NCI-H2107 treated with DMSO at 0.1 percent for 48 hours (cell line): ENCODE results near the gene RMC1.

Experiments used
- DNase-seq: peaks from one replicate; lab custom pipeline; 2025; ENCODE audit not compliant: unreplicated experiment; lab: John Stamatoyannopoulos, UW

Gene RMC1

DNA sequence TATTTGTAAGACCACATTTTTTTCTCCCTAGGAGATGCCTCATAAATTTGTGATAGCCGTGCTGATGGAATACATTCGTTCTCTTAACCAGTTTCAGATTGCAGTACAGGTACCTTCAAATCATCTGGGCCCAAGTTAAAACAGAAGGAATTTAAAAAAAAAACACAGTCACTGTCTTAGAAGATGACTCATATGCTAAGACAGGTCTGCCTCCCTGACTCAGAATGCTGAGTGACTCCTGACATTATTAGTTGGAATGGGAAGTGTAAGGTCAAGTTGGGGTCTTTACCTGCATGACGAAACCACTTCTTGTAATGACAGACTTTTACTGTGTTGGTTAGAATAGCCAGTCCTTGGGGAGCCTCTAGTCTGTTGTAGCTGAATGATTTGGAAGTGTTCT lies 26.3 kb downstream of the RMC1 start:
- DNase-seq, result no peak

GRCh38 chr18:23530195-23530594 lies 26.9 kb downstream of the RMC1 start:
- no peak for DNase-seq

- DNase-seq, result no peak
Observed at GRCh38 chr18:23531912-23532311, 28.6 kb downstream of the RMC1 start.

- no peak for DNase-seq
Observed at GRCh38 chr18:23532848-23533247, 29.5 kb downstream of the RMC1 start.

DNA sequence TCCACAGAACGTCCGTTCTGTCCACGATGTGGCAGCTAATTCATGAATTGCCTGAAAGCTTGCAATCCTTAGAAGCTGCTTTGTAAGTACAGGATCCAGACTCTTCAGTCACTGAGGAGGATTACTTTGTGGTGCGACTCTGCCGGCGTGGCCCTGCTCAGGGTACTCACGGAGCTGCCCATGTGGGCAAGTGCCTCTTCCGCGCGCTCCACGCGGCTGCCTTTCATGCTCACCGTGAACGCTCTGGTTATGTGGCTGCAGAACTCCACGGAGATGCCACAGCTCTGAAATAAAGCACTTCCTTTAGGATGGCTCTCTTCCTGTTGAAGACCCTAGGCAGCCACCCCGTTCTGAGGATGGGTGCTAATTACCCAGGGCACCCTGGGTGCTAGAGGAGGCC lies 31.0 kb downstream of the RMC1 start:
- DNase-seq, result no peak

DNA sequence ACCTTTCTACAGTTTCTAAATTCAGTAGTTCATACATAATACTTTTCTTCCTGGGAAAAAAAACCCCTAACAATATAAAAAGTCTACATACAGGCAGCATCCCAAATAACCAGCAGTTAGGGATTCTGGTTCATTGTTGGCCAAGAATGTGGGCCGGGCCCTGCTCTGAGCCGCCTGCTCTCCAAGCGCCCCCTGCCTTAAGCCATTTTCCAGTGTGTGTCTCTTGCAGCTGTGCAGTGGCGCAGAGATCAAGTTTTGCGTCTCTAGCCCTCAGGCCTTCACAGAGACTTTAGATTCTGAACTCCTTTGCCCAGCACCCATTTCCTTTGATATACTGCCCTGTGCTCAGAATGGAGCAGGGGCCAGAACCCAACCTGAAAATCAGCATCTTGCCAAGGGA lies 32.9 kb downstream of the RMC1 start:
- no peak for DNase-seq

DNA sequence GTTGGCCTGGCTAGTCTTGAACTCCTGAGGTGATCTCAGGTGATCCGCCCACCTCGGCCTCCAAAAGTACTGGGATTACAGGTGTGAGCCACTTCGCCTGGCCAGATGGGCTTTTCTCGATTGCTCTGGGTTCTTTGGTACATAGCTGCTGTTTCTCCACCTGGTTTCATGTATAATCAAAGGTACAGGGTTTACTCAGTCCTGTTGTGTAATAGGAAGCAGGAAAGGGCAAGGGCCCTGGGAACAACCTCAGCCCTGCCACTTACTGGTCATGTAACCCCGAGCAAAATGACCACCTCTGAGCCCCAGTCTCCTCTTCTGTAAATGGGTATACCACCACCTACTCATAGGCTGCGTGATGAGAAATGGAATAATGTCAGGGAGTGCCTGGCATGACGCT lies 34.0 kb downstream of the RMC1 start:
- no peak for DNase-seq

GRCh38 chr18:23538001-23538400 lies 34.7 kb downstream of the RMC1 start:
- no peak for DNase-seq

DNA sequence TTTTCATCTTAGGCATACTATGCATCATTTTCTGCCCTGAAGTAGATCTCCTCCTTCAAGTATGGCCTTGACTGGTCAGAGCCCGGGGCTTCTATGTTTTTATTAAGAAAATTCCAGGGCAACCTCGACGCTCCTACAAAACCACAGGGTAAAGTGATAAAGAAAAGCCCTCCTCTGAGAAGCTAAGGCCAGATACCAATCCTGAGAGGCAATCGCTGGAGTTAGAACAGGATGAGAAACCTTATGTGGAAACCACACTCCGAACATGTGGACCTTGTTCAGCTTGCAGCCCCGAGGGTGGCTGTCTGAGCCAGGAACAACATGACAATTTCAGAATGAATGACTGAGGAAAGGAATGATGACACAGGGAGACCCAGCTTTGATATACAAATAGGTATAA lies 35.6 kb downstream of the RMC1 start:
- DNase-seq, result no peak

GRCh38 chr18:23539296-23539695 lies 36.0 kb downstream of the RMC1 start:
- DNase-seq, result no peak

DNA sequence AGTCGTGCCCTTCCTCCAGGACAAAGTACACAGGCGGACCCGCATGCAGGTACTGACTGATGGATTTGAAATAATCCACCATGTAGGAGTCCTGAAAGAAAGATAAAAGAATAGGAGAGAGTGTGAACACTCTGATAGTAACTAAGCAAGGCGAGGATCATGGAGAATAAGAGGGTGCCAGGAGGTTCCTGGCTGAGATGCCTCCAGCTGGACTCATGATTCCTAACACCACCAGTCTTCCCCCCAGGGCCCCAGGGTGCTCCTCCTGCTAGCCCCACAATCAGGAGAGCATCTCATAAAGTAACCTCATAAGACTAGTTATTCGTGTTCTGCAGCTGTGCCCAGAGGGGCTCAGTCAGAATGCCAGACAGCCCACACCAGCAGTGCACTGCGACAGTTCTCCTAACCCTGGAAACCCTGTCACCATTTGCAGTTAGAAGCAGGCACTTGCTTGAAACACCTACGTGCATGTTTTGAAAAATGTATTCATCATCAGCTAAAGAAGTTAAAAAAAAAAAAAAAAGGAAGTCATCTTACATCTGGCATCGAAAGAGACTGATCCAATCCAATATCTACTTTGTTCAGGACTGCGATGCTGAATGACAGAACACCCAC lies 36.7 kb downstream of the RMC1 start:
- DNase-seq, result no peak

- DNase-seq, result no peak
Observed at GRCh38 chr18:23540867-23541266, 37.6 kb downstream of the RMC1 start.

DNA sequence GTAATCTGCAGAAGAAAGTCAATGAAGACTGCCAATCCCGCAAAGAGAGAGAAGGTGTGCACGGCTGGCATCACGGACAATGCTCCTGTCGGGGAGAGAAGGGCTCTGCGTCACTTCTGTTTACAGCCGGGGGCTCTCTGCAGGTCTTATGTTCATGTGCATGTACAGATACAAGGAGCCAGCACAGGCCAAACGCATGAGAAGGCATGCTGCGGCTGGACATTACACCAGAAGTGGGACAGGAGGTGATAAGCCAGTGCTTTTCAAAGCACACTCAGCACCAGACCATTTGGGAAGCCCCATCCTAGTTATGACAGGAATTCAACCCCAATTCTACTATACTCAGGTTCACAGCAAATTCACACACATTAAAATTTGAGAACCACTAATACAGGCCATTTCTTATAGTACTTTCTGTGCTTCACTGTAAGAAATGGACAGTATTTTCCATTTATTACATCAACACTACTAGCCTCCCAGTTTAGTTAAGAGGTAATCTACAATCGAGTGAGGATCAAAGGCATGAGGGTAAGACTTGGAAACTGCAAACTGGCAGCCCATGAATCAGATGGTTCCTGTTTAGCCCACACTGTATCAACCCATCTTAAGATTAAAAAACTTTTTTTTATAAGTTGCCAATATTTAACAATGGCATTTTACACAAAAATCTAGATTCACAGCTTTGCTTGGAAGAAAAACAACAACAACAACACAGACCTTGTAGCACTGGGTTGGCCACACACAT lies 38.2 kb downstream of the RMC1 start:
- no peak for DNase-seq

DNA sequence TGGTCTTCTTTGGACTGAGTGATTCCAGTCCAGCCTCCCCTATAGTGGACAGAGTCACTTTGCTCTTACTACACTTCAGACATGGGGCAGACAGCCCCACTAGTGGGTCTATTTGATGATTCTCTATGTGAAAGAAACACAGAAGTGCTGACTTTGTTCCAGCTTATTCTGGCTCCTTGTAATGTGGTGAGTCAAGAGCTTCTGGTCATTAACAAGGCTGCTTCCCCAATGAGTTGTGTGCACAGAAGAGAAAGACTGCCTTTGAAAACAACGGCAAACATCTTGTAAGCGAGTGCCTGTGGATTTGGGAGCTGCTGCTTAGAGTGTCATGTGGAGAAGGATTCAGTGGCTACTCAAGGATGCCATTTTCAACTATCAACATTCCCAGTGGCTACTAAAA lies 39.1 kb downstream of the RMC1 start:
- no peak for DNase-seq

DNA sequence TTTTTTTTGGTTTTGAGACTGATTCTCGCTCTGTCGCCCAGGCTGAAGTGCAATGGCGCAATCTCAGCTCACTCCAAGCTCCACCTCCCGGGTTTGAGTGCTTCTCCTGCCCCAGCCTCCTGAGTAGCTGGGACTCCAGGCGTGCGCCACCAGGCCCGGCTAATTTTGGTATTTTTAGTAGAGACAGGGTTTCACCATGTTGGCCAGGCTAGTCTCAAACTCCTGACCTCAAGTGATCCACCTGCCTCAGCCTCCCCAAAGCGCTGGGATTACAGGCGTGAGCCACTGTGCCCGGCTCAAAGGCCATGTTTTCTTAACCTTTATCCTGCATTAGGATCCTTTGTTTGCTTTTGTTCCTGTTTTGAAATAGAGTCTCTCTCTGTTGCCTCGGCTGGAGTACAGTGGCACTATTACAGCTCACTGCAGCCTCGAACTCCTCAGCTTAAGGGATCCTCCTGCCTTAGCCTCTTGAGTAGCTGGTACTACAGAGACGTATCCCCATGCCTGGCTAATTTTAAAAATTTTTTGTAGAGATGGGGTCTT lies 42.0 kb downstream of the RMC1 start:
- no peak for DNase-seq

DNA sequence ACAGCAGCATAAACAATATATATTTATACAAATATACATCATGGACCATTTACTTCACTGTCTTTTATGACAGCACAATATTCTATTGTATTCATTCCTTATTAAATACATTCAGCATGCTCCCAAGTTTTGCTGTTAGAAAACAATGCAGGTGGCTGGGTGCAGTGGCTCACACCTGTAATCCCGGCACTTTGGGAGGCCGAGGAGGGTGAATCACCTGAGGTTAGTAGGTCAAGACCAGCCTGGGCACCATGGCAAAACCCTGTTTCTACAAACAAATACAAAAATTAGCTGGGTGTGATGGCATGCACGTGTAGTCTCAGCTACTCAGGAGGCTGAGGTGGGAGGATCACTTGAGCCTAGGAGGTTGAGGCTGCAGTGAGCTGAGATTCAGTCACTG lies 44.0 kb downstream of the RMC1 start:
- no peak for DNase-seq

DNA sequence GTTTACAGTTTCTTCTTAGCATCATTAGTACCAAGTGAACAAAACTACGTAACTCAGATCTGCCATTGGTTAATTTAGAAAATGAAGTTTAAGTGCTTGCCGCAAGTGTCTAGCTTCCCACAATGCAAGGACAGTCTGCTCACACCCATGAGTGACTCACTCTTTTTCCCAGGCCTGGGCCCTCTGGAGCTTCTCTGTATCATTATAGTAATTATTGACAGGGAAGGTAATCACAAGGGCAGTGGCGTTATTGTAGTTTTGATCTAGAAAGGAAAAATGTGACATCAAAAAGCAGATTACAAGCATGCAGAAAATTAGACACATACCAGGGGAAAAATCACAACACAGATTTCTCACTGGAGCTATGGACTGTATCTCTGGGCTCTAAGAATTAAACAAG lies 44.5 kb downstream of the RMC1 start:
- no peak for DNase-seq

- DNase-seq, result no peak
Observed at GRCh38 chr18:23548275-23548674, 45.0 kb downstream of the RMC1 start.

DNA sequence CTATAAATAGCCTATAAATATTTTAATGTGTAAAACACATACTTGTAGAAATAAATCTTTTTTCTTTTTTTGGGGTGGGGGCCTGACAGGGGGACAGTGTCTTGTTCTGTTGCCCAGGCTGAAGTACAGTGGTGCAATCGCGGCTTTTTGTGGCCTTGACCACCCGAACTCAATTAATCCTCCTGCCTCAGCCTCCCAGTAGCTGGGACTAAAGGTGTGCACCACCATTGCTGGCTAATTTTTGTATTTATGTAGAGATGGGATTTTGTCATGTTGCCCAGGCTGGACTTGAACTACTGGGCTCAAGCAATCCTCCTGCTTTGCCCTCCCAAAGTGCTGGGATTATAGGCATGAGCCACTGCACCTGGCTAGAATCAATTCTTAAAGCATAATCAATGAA lies 45.4 kb downstream of the RMC1 start:
- no peak for DNase-seq

- no peak for DNase-seq
Observed at GRCh38 chr18:23550898-23551297, 47.6 kb downstream of the RMC1 start.

DNA sequence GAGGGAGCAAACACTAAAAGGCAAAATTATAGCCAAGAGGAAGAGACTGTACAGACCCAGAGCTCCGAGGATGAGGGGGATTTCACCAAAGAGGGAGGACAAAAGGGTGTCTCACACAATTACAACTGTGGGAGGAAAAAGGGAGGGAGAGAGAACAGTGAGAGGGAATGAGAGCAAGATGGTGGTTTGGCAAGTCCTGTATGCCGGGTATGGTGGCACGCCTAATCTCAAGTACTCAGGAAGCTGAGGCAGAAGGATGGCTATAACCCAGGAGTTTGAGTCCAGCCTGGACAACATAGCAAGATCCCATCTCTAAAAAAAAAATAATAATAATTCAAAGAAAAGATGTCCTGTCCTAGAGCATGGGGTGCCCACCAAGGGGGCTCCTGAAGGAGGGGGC lies 48.7 kb downstream of the RMC1 start:
- no peak for DNase-seq

DNA sequence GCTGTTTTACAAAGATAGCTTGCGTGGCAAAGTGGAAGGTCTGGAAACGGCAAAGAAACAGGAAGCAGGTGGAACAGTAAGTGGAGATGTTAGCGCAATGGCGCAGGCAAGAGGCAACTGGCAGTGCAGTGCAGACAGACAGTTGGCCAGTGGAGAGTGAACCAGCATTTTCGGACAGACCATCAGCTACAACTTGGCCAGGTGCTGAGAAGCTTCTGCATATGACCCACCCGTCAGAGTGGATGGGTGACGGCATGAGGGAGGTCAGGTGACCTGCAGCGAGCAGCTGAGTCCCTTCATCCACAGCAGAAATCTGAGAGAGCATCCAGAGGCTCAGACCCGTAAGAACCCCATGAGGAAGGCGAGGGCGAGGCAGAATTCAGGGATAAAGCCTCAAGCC lies 49.2 kb downstream of the RMC1 start:
- no peak for DNase-seq

- no peak for DNase-seq
Observed at GRCh38 chr18:23553887-23554286, 50.6 kb downstream of the RMC1 start.
